Right renal cortex interstitium (tissue), 3 donors: ENCODE measurements around the gene MKS1. TPM values are rescaled to one million over a fixed set of nuclear protein-coding genes. Genes with fewer than 3 reads are reported as not detected.

Experiments
- DNase-seq, 3 donors: peaks; one replicate each; pipeline ENCODE4 v3.0.0-alpha.2; 2013; ENCODE audit warnings: low read depth in 3 of 3, low spot score in 2 of 3
- polyA plus RNA-seq, 3 donors: library from polyadenylated mRNA; unstranded; fragments of 120-200 nt; gene quantifications; one replicate each; pipeline ENCODE4 v1.2.1, GENCODE V29; 2013; ENCODE audit not compliant: insufficient read length in 3 of 3

MKS1 gene
- 10 to 100 TPM; 35.4 to 46.0 (median 39.5) TPM for polyA plus RNA-seq

GRCh38 chr17:58219007-58219788 is at the start of gene MKS1:
Gene MKS1 (minus strand): TSS chr17:58219255. CDS start chr17:58219230, 25 bp downstream.
- DNase-seq, result peak; percentile 78 to 89 (median 82)

GRCh38 chr17:58268326-58268725 is 49.3 kb upstream of the MKS1 start:
- no peak for DNase-seq

- DNase-seq, result no peak
Measured at GRCh38 chr17:58267347-58268324, 48.6 kb upstream of the MKS1 start.

GRCh38 chr17:58265902-58266875 is 47.1 kb upstream of the MKS1 start:
- no peak for DNase-seq

- no peak for DNase-seq
Measured at GRCh38 chr17:58265271-58265670, 46.2 kb upstream of the MKS1 start.

- DNase-seq, result no peak
Measured at GRCh38 chr17:58264407-58265103, 45.5 kb upstream of the MKS1 start.

GRCh38 chr17:58263773-58264172 is 44.7 kb upstream of the MKS1 start:
- DNase-seq, result no peak

GRCh38 chr17:58262149-58262548 is 43.1 kb upstream of the MKS1 start:
- DNase-seq, result no peak

GRCh38 chr17:58254803-58255202 is 35.7 kb upstream of the MKS1 start:
- DNase-seq, result no peak

- no peak for DNase-seq
Measured at GRCh38 chr17:58253082-58253481, 34.0 kb upstream of the MKS1 start.

GRCh38 chr17:58252141-58252540 is 33.1 kb upstream of the MKS1 start:
- no peak for DNase-seq

GRCh38 chr17:58250344-58251011 is 31.4 kb upstream of the MKS1 start:
- no peak for DNase-seq

- peak; percentile 39 to 61 (median 52) for DNase-seq
Measured at GRCh38 chr17:58249270-58250133, 30.4 kb upstream of the MKS1 start.

- DNase-seq, result no peak
Measured at GRCh38 chr17:58248955-58249269, 29.9 kb upstream of the MKS1 start.

- no peak for DNase-seq
Measured at GRCh38 chr17:58247511-58248363, 28.7 kb upstream of the MKS1 start.

GRCh38 chr17:58246781-58247180 is 27.7 kb upstream of the MKS1 start:
- DNase-seq, result no peak

GRCh38 chr17:58246104-58246740 is 27.2 kb upstream of the MKS1 start:
- no peak for DNase-seq
